ENCODE results near the gene TM9SF4.
"Not testable (repeated sequence)": the region's sequence is repeated elsewhere in the genome, so short reads cannot be mapped to it uniquely, and the experiment has no call there.

TM9SF4 gene

GRCh38 chr20:32190616-32191415 is 81.3 kb downstream of the TM9SF4 start:
- DNase-seq: peak; percentile 61

GRCh38 chr20:32191422-32191821 is 81.9 kb downstream of the TM9SF4 start:
- no peak for DNase-seq

DNA sequence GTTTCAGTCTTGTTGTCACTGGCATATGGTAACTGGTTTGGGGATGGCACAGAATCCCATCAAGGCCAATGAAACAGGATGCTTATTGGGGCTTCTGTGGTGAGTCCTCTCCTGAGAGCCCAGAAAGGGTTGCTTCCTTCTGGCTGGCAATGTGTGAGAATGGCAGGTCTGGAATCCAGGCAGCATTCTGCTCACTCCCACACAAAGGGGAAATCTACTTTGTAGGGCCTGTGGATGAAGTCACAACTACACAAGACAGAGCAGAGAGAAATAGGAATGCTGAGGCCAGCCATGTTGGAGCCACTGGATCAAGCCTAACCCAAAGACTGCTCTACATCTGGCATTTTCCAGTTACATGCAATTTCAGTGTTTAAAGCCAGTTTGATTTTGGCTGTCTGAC is 82.4 kb downstream of the TM9SF4 start:
- no peak for DNase-seq

DNA sequence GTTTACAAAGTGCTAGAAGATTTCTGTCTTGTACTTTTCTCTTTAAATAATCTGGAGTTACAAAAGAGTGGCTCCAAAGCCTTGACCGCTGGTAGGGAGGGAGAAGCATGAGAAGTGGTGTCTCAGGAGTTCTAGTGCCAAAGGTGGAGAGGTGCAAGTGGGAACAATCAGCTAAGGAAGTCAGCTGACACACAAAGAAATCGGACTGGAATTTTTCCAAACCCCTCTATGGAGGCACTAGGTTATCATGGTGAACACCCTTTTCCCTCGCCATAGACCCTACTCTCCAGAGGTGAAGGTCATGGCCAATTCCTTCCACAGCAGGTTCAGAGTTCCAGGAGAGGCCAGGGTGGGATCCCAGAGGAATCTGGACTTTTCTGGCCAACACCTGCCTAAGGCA is 83.2 kb downstream of the TM9SF4 start:
- DNase-seq: no peak

DNA sequence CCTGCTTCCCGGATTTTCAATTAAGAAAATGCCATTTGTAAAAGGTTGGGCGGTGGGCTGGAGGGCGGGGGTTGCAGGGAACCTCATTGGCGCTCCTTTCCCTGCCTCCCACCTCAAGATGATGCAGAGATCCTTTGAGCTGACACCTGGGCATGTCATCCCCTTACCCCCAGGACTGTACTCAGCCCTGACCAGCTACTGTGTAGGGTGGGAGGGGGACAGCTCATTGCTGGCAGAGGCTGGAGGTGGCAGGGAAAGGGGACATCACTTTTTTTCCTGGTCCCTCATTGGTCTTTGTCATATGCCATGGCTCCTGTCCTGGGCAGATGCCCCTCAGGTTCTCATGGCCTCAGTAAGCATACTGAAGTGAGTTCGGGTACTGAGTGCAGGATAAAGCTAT is 83.8 kb downstream of the TM9SF4 start:
- not testable (repeated sequence) for DNase-seq

GRCh38 chr20:32193996-32194395 is 84.5 kb downstream of the TM9SF4 start:
- no peak for DNase-seq

- DNase-seq: no peak
Observed at GRCh38 chr20:32195581-32195980, 86.1 kb downstream of the TM9SF4 start.

DNA sequence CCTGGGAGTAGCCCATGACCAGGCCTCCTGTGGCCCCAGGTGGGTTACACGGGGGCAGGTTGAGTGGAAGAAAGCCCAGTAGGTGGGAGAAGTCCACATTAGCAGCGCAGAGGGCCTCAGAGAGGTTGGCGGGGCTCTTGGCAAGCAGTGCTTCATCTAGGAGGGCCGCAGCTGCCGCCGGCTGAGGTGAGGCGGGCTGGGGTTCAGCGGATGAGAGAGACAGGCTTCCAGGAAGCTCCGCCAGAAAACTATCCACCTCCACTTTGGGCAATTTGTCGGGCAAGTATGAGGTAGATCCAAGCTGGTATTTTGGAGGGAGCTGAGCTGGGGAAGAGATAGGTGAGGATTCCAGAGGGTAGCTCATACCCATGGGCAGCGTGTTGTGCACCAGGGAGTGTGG is 87.1 kb downstream of the TM9SF4 start:
- not testable (repeated sequence) for DNase-seq

- not testable (repeated sequence) for DNase-seq
Observed at GRCh38 chr20:32197136-32197535, 87.6 kb downstream of the TM9SF4 start.

DNA sequence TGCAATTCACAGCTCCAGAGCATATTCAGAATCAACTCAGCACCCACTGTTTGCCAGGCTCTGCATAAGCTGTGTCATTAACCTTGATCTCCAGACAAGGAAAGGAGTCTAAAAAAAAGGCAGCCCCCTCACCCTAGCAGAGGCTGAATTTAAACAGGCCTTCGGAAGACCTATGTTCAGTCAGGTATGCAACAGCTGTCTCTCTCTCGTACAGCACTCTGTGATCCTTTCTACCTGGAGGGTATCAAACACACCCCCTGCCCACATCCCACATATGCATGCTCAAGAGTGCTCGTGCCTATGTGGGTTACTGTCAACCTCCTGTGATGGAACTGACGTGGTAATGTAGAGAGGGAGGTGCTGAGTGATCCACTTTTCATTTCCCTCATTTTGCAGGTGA is 89.5 kb downstream of the TM9SF4 start:
- DNase-seq: no peak

- DNase-seq: no peak
Observed at GRCh38 chr20:32201296-32201976, 91.9 kb downstream of the TM9SF4 start.

DNA sequence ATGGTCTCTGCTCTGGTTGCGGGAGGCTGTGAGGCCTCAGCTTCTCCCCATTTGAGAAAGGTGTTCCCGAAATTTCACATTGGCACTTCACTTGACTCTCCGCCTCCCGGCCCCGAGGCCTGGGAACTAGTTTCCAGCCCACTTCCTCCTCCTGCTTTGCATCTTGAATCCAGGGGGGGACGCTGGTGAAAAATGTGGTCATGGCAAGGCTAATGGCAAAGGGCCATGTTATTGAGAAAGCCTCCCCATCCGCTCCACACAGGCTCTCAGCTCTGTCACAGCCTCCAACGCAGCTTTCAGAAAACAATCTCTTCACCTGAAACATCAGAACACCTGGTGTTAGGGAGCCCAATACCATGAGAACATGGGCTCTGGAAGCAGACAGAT is 92.5 kb downstream of the TM9SF4 start:
- no peak for DNase-seq

- DNase-seq: no peak
Observed at GRCh38 chr20:32203356-32204204, 94.1 kb downstream of the TM9SF4 start.

DNA sequence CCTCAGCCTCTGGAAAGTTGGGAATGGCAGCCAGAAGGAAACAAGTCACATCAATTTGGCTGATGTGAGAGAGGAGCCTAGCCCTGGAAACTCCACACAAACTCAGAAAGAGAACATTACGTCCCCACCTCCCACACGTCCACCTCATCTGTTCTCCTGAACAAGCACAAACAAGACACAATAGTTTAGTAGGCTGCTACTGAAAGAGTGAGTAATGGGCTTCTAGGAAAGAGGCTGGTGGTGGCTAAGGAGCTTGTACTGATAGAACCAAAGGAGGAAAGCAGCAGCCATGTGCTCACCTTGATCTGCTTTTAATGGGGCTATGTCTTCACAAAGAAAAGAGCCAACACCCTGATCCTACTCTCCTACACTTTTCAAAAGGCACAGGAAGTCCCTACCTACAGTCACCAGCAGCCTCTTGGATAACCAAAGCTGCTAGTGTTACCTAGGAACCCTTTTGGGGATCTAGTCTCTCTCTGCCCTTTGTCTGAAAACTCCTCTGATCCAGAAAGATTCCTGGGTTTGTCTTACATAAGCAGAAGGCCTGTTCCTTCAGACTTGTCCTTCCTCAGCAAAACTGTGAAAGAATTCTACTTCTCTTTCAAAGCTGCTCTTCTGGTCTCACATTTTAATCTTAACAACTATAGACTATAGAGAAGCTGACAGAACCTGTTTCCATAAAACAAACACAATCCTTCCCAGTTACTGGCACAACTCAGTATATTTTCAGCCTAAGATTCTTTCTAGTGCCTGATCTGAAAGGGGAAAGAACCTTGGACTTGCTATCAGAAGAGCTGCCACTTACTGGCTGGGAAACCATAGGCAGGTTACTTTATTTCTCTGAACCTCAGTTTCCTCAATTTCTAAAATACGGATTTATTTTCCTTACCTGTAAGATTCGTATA is 94.9 kb downstream of the TM9SF4 start:
- DNase-seq: no peak

DNA sequence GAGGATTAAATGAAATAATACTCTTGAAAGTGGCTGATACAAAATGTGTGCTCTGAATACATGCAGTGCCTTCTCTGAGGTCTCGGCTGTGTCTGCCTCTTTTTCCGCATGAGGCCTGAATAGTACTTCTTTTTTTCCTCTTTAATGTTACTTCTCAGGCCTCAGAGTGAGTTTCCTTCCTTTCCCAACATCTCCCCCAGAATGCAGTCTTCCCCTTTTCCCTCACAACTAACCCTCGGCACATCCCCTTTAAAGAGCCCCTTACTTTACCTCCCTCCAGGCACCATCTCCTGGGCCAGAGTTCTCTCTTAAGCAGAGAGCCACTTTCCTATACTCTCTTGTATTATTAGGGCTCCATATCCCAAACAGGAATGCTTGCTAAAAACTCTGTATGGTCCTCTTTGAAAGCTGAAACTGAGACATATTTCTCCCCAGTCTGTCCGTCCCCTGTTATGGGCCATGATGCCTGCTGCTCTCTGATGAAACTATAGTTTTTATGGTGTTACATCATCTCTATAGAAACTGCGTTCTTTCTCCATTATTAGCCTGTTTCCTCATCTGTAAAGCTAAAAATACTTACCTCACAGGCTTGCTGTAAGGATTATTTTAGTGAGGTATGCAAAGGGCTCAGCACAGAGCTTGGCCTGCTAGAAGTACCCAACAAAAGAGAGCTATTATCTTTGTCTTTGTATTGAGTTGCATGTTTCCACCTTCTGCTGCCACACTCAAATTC is 95.8 kb downstream of the TM9SF4 start:
- DNase-seq: no peak

DNA sequence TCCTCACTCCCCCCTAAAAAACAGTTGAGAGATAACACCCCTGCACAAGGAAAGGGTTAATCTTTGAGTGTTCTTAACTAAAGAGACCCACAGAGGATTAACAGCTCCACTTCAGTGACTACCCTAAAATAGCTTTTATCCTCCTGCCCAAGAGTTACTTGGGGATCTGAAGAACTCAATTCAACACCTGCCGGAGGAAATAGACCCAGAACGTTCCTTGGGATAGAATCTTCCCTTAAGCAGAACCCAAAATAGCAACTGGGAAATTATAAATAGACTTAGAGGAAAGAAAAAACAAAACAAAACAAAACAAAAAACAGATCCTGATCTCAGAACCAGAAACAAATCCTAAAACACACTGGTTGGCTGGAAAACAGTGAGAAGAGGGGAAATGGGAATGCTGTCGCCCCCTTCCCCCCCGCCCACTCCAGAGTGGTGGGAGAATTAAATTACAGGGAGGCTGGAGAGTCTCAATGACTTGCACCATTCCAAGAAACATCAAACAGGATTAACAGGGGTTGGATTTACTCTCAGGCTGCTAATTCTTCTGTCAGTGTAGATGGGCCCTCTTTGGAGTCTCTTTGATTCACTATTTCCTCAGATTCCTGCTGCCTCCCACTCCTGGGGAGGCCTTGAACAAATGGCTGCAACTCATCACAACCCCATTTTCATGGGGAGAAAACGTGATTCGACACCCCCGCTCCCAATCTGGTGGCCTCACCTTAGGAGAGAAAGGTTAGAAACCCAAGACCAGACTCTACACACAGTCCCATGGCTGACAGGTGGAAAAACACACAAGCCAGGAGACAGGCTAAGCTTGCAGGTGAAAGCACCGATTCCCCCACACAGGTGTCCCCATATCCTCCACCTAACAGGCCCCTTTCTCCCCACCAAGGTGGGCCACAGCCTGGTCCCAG is 96.6 kb downstream of the TM9SF4 start:
- no peak for DNase-seq

DNA sequence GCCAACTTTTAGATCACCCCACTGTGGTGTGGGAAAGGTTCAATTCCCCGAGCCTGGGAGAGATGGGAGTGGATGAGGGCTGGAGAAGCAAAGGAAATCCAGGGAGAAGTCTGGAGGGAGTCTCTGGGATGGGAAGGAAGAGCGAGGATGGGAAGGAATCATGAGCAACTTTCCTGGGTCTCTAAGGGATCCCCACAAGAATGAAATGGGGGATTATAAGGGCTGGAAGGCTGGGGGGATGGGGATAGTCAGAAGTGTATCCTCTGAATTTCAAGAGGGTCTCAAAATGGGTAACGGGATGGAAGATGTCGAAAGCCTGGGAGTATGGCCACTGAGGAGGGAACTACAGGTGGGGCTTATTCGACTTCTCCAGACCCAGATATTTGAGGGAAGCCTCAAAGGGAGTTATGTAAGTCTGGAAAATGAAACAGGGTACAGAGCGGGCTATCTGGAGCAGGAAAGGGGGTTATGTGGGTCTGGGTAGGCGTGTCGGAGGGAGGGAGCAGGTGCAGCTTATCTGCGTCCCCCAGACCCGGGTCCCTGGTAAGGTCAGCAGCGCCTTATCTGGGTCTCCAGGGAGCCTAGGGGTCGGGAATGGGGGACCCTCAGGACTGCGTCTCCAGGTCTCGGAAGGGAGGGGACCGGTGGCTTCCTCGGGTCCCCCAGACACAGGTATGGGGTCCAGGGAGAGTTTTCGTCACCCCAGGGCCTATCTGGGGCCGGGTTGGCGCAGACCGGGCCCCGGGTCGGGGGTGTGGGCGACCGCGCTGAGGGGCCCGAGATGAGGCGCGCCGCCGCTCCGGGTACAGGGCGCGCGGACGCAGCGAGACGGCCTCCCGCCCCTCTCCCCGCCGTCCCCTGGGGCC is 97.5 kb downstream of the TM9SF4 start:
- no peak for DNase-seq

- DNase-seq: peak; percentile 64
Observed at GRCh38 chr20:32207626-32208498, 98.3 kb downstream of the TM9SF4 start, which contains the start of the genes PLAGL2 and POFUT1. Gene PLAGL2, minus strand, starts transcription at chr20:32207743. Its CDS starts 5,565 bp downstream, at chr20:32202178. Gene POFUT1, plus strand, starts transcription at chr20:32207880. Its CDS starts 62 bp downstream, at chr20:32207942.

Data from DMS79 (cell line).